PFSK-1 (cell line): ENCODE measurements around the gene SLC2A13.

ENCODE experiments used
- FOXP2 ChIP-seq: optimal IDR thresholded peaks from 2 replicates; pipeline ENCODE3; 2011; ENCODE audit warnings: borderline replicate concordance, control low read depth, inconsistent platforms; ENCODE audit not compliant: insufficient read depth; ENCODE audit errors: extremely low read length, extremely low read depth
- POLR2AphosphoS5 ChIP-seq: IDR thresholded peaks from 2 replicates; pipeline ENCODE4 v1.6.1; 2012; ENCODE audit warnings: low read depth, mild to moderate bottlenecking, control low read depth, low read length, moderate library complexity
- SIN3A ChIP-seq: IDR thresholded peaks from 2 replicates; pipeline ENCODE4 v1.6.1; 2012; ENCODE audit warnings: mild to moderate bottlenecking, low read length, moderate library complexity, borderline replicate concordance; ENCODE audit not compliant: insufficient read depth
- TAF1 ChIP-seq: IDR thresholded peaks from 2 replicates; pipeline ENCODE4 v1.6.1; 2012; ENCODE audit warnings: low read length, control low read depth, borderline replicate concordance; ENCODE audit not compliant: insufficient read depth
- TF ChIP-seq, protein P1 (sequence below), 2 experiments: IDR thresholded peaks; 2 replicates each; pipeline versions ENCODE4 v1.6.1 to v1.8.0; 2011 to 2012; ENCODE audit warnings: low read depth in 2 of 2, low read length in 2 of 2, control low read depth in 1 of 2, inconsistent platforms in 1 of 2, mild to moderate bottlenecking in 1 of 2, moderate library complexity in 1 of 2; ENCODE audit not compliant: insufficient read depth in 1 of 2

DNA sequence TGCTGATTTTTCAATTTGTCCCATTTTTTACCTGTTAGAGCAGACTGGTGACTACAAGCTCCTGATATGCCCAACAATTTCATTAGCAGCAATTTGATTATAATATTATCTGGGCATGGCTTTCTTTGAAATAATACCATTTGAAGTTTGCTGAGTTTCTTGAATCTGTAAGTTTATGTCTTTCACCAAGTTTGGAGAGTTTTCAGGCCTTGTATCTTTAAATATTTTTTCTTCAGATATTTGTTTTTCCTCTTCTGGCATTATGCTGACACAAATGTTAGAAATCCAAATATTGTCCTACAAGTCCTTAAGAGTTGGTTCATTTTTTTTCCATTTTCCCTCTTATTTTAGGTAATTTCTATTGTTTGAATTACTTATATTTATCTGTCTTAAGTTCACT lies 30.4 kb downstream of the SLC2A13 start:
- TF ChIP-seq, protein P1, sequence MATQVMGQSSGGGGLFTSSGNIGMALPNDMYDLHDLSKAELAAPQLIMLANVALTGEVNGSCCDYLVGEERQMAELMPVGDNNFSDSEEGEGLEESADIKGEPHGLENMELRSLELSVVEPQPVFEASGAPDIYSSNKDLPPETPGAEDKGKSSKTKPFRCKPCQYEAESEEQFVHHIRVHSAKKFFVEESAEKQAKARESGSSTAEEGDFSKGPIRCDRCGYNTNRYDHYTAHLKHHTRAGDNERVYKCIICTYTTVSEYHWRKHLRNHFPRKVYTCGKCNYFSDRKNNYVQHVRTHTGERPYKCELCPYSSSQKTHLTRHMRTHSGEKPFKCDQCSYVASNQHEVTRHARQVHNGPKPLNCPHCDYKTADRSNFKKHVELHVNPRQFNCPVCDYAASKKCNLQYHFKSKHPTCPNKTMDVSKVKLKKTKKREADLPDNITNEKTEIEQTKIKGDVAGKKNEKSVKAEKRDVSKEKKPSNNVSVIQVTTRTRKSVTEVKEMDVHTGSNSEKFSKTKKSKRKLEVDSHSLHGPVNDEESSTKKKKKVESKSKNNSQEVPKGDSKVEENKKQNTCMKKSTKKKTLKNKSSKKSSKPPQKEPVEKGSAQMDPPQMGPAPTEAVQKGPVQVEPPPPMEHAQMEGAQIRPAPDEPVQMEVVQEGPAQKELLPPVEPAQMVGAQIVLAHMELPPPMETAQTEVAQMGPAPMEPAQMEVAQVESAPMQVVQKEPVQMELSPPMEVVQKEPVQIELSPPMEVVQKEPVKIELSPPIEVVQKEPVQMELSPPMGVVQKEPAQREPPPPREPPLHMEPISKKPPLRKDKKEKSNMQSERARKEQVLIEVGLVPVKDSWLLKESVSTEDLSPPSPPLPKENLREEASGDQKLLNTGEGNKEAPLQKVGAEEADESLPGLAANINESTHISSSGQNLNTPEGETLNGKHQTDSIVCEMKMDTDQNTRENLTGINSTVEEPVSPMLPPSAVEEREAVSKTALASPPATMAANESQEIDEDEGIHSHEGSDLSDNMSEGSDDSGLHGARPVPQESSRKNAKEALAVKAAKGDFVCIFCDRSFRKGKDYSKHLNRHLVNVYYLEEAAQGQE (IDR thresholded peaks at IDR 0.05; ENCODE audit: insufficient read depth in 1 of 2, low read depth in 2 of 2, low read length in 2 of 2) = no peak
- TF ChIP-seq POLR2AphosphoS5 = no peak
- TF ChIP-seq TAF1 = no peak
- TF ChIP-seq SIN3A = no peak
- TF ChIP-seq FOXP2 = no peak
